GM08714 (cell line): ENCODE measurements around the gene IKZF1.

Source experiments
- H3K4me3 ChIP-seq: fragments of 200-500 bp; sonication (Bioruptor generic); 2 replicates; pipeline ENCODE4 v1.5.1; 2014; ENCODE audit warnings: mild to moderate bottlenecking, low read length, inconsistent platforms
- ZNF274 ChIP-seq: IDR thresholded peaks from 2 replicates; pipeline ENCODE4 v1.6.1; 2012; ENCODE audit warnings: mild to moderate bottlenecking, low read depth, low read length

Gene IKZF1

GRCh38 chr7:50295133-50295532 lies 9.4 kb upstream of the IKZF1 start:
- no peak for TF ChIP-seq ZNF274
- H3K4me3 ChIP-seq: no peak overlapping the region

GRCh38 chr7:50296799-50297198 lies 7.7 kb upstream of the IKZF1 start:
- no peak overlapping the region for H3K4me3 ChIP-seq
- no peak for TF ChIP-seq ZNF274

- no peak for TF ChIP-seq ZNF274
- no peak overlapping the region for H3K4me3 ChIP-seq
Observed at GRCh38 chr7:50298811-50299562, 5.5 kb upstream of the IKZF1 start.

DNA sequence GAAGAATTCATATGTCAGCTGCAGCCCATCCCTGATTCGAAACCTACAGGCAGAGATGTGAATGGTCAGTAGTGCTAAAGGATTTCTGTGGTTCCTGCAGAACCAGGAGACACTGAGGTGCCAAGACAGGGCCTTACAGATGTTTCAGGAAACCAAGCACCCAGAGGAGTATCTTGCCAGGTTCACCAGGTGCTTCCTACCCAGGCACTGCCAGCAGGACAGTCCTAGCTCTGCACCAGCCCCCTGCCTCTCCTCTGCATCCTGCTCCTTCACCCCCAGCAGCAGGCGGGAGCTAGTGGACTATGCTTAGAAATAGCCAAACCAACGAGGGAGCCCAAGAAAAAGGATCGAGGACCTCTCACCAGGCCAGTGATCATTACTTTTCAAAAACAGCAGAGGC lies 4.2 kb upstream of the IKZF1 start:
- H3K4me3 ChIP-seq: no peak overlapping the region
- TF ChIP-seq ZNF274: no peak

DNA sequence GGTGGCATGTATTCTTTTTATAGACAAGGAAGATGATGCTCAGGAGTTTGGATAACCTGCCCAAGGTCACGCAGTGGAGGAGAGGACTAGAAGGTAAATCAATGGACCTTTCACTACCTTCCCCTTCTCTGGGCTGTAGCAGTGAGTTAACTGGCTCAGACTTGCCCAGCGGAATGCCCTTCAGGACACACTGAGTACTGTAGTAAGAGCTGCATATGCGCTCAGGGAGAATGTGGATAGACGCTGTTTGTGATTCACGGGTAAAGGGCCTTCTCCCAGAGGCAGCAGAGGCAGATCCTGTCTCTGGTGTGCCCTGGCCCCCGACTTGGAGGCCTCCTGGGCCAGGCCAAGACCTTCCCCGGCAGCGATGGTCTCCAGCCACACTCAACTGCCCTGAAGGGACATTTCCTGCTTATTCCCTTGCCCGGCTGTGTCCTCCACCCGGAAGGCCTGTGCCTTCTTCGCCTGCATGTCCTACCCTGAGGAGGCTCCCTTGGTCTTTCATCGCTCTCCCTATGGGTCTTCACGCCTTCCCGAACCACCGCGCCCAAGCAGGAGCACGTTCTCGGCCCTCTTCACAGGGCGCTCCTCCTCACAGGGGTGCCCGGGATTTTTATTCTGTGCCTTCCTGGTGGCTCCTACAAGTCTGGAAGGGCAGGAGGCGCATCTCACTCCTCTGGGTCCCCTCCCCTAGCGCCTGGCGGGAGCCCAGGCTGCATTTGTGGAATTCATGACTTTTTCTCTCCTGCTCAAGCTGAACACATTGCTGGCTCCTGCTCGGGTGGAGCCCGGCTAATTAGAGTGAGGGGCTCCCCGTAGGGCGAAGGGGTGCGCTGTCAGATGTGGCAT lies 1.8 kb upstream of the IKZF1 start:
- no peak overlapping the region for H3K4me3 ChIP-seq
- TF ChIP-seq ZNF274: no peak

GRCh38 chr7:50303335-50304128 lies 984 bp upstream of the IKZF1 start:
- no peak for TF ChIP-seq ZNF274
- peak overlapping the region; percentile 98; the same call in 1 of the 2 replicates for H3K4me3 ChIP-seq

- TF ChIP-seq ZNF274: no peak
- H3K4me3 ChIP-seq: peak overlapping the region; percentile 98
Observed at GRCh38 chr7:50304911-50305582, 531 bp downstream of the IKZF1 start.

- H3K4me3 ChIP-seq: peak overlapping the region; percentile 98
- TF ChIP-seq ZNF274: no peak
Observed at GRCh38 chr7:50305583-50306493, 1.3 kb downstream of the IKZF1 start.

- no peak for TF ChIP-seq ZNF274
- H3K4me3 ChIP-seq: peak overlapping the region; percentile 98
Observed at GRCh38 chr7:50306494-50307367, 2.2 kb downstream of the IKZF1 start.

DNA sequence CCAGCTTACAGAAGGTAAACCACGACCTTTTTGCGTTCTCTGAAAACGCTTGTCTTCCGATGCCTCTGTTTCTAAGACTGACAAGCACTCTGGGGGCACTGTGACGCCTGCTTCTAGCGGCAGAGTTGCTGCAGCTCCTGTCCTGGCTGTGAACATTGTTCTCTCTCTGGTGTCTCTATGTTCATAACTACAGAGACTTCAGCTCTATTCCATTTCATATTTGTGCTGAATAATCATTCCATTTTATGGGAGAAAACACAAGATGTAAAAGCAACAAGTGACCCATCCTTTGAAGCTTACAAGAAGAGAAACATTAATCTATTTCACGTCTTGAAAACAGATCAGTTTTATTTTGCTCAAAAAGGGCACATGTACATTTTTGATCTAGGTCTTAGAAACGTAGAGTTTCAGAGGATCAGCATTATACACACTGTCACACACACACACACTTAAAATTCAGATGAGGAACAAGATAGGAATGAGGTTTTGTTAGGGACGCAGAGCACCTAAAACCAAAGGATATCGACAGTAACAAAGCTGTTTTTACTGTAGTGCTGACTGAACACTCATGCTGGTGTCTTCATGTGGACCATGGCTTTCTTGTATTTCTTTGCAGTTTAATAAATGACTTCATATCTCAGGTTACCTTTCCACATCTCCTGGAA lies 3.0 kb downstream of the IKZF1 start:
- TF ChIP-seq ZNF274: no peak
- H3K4me3 ChIP-seq: peak overlapping the region; percentile 98

- peak overlapping the region; percentile 98 for H3K4me3 ChIP-seq
- no peak for TF ChIP-seq ZNF274
Observed at GRCh38 chr7:50308203-50308531, 3.7 kb downstream of the IKZF1 start.
